SK-N-SH treated with all-trans-retinoic acid at 6 μM for 48 hours (cell line): ENCODE measurements around the gene AKT3.

Source experiments
- RARB ChIP-seq: fragments of 250-450 bp; sonication (Bioruptor Pico); IDR thresholded peaks from 2 replicates; pipeline ENCODE4 v1.8.0; 2021; ENCODE audit warnings: mild to moderate bottlenecking, moderate library complexity
- TCF4 ChIP-seq: fragments of 250-450 bp; sonication (Bioruptor Pico); IDR thresholded peaks from 2 replicates; pipeline ENCODE4 v1.8.0; 2021; ENCODE audit warnings: mild to moderate bottlenecking, moderate library complexity, borderline replicate concordance
- ZFP30 ChIP-seq: fragments of 450-650 bp; formaldehyde crosslinking; IDR thresholded peaks from 2 replicates; pipeline ENCODE4 v1.5.0; 2022; ENCODE audit warnings: mild to moderate bottlenecking, moderate library complexity
- ZNF8 ChIP-seq: fragments of 450-650 bp; formaldehyde crosslinking; IDR thresholded peaks from 2 replicates; pipeline ENCODE4 v1.5.0; 2020; ENCODE audit warnings: mild to moderate bottlenecking, moderate library complexity
- TF ChIP-seq, protein P1 (sequence below): fragments of 250-450 bp; sonication (Bioruptor Pico); IDR thresholded peaks from 2 replicates; pipeline ENCODE4 v1.8.0; 2020; ENCODE audit warnings: mild to moderate bottlenecking, moderate library complexity, borderline replicate concordance
- TF ChIP-seq, protein P2 (sequence below): fragments of 250-450 bp; sonication (Bioruptor Pico); IDR thresholded peaks from 2 replicates; pipeline ENCODE4 v1.8.0; 2021; ENCODE audit warnings: low read depth, mild to moderate bottlenecking, moderate library complexity, borderline replicate concordance

DNA sequence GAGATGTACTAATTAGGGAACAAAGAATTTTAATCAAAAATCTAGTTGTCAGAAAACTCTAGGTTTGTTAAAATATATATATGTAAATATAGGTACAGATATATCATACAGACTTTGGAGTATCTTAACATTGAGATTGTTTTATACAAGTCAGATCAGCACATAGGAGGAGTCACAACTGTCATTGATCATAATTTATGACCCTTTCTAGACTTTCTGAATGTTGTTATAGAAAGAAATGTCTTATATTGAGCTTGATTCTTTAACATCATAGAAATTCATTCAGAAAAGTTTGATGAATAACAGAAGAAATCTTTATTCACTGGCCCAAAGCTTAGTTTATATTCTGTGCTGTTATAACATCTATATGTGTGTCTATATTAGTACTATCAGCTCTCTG is 408.4 kb downstream of the AKT3 start:
- TF ChIP-seq, protein P1, sequence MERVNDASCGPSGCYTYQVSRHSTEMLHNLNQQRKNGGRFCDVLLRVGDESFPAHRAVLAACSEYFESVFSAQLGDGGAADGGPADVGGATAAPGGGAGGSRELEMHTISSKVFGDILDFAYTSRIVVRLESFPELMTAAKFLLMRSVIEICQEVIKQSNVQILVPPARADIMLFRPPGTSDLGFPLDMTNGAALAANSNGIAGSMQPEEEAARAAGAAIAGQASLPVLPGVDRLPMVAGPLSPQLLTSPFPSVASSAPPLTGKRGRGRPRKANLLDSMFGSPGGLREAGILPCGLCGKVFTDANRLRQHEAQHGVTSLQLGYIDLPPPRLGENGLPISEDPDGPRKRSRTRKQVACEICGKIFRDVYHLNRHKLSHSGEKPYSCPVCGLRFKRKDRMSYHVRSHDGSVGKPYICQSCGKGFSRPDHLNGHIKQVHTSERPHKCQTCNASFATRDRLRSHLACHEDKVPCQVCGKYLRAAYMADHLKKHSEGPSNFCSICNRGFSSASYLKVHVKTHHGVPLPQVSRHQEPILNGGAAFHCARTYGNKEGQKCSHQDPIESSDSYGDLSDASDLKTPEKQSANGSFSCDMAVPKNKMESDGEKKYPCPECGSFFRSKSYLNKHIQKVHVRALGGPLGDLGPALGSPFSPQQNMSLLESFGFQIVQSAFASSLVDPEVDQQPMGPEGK (CRISPR knock-in tag) = no peak
- TF ChIP-seq ZNF8 = no peak
- no peak for TF ChIP-seq TCF4 (CRISPR knock-in tag)
- TF ChIP-seq, protein P2, sequence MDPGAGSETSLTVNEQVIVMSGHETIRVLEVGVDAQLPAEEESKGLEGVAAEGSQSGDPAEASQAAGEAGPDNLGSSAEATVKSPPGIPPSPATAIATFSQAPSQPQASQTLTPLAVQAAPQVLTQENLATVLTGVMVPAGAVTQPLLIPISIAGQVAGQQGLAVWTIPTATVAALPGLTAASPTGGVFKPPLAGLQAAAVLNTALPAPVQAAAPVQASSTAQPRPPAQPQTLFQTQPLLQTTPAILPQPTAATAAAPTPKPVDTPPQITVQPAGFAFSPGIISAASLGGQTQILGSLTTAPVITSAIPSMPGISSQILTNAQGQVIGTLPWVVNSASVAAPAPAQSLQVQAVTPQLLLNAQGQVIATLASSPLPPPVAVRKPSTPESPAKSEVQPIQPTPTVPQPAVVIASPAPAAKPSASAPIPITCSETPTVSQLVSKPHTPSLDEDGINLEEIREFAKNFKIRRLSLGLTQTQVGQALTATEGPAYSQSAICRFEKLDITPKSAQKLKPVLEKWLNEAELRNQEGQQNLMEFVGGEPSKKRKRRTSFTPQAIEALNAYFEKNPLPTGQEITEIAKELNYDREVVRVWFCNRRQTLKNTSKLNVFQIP (CRISPR knock-in tag) = no peak
- no peak for TF ChIP-seq RARB (CRISPR knock-in tag)
- TF ChIP-seq ZFP30 (CRISPR knock-in tag) = no peak
